SK-N-SH (cell line): ENCODE results near the gene KCNAB3. TPM values are rescaled to one million over a fixed set of nuclear protein-coding genes. Genes with fewer than 3 reads are reported as not detected.

Experiments used
- CTCF ChIA-PET: fragments of 300-600, 350-600 bp; formaldehyde crosslinking; extraction: SDS; loops from one replicate; lab custom pipeline; 2021; lab: Yijun Ruan, JAX
- POLR2A ChIA-PET: fragments of 350-600 bp; sonication (Branson Sonifier 250); formaldehyde crosslinking; extraction: SDS; loops from one replicate; lab custom pipeline; 2020; ENCODE audit warnings: antibody characterized with exemption, inconsistent platforms; lab: Yijun Ruan, JAX
- DNase-seq: peaks from one replicate; pipeline ENCODE4 v3.0.0; 2012
- H2AFZ ChIP-seq: fragments of 200-600 bp; sonication (generic); 2 replicates; pipeline ENCODE4 v1.8.1; 2016; ENCODE audit warnings: antibody characterized with exemption, mild to moderate bottlenecking, low read depth
- H3F3A ChIP-seq: fragments of 200-600 bp; sonication (generic); replicated peaks from 2 replicates; pipeline ENCODE3; 2016; ENCODE audit warnings: antibody characterized with exemption, mild to moderate bottlenecking; ENCODE audit not compliant: insufficient read depth
- H3K27ac ChIP-seq, 2 experiments: fragments of 200-500 bp in 1 of 2; fragments of 200-600 bp in 1 of 2; sonication (Bioruptor generic) in 1 of 2; sonication (generic), shearing (Covaris generic) in 1 of 2; 2 replicates each; pipeline versions ENCODE4 v1.5.1 to v1.6.1; 2014 to 2016; ENCODE audit warnings: low read depth in 2 of 2, inconsistent platforms in 1 of 2, low read length in 1 of 2, mild to moderate bottlenecking in 1 of 2, mixed read lengths in 1 of 2
- H3K27me3 ChIP-seq: fragments of 200-600 bp; sonication (generic), shearing (Covaris generic); 2 replicates; pipeline ENCODE4 v1.6.1; 2016; ENCODE audit warnings: mixed run types; ENCODE audit not compliant: insufficient read depth
- H3K36me3 ChIP-seq, 2 experiments: fragments of 200-500 bp in 1 of 2; fragments of 200-600 bp in 1 of 2; sonication (Bioruptor generic) in 1 of 2; sonication (generic) in 1 of 2; replicated peaks in 1 of 2; 2 replicates each; pipeline versions ENCODE3 to v1.5.1; 2014 to 2016; ENCODE audit warnings: low read length in 1 of 2, mild to moderate bottlenecking in 1 of 2; ENCODE audit not compliant: insufficient read depth in 2 of 2, control insufficient read depth in 1 of 2
- H3K4me1 ChIP-seq, 2 experiments: fragments of 200-500 bp in 1 of 2; fragments of 200-600 bp in 1 of 2; sonication (Bioruptor generic) in 1 of 2; sonication (generic), shearing (Covaris generic) in 1 of 2; 2 replicates each; pipeline versions ENCODE4 v1.5.1 to v1.6.1; 2014 to 2016; ENCODE audit warnings: low read depth in 1 of 2, low read length in 1 of 2, mixed run types in 1 of 2; ENCODE audit not compliant: insufficient read depth in 2 of 2, control insufficient read depth in 1 of 2
- H3K4me2 ChIP-seq: fragments of 200-600 bp; sonication (generic), shearing (Covaris generic); 2 replicates; pipeline ENCODE4 v1.6.1; 2017; ENCODE audit warnings: mixed run types
- H3K4me3 ChIP-seq, 2 experiments: fragments of 200-500 bp in 1 of 2; fragments of 200-600 bp in 1 of 2; sonication (Bioruptor generic) in 1 of 2; sonication (generic), shearing (Covaris generic) in 1 of 2; 2 replicates each; pipeline versions ENCODE4 v1.5.1 to v1.8.1; 2014 to 2016; ENCODE audit warnings: low read depth in 2 of 2, inconsistent platforms in 1 of 2, low read length in 1 of 2, mild to moderate bottlenecking in 1 of 2, mixed read lengths in 1 of 2, moderate library complexity in 1 of 2
- H3K79me2 ChIP-seq: fragments of 200-600 bp; sonication (generic); 2 replicates; pipeline ENCODE4 v1.8.1; 2017; ENCODE audit warnings: mild to moderate bottlenecking; ENCODE audit not compliant: insufficient read depth
- H3K9ac ChIP-seq: fragments of 200-600 bp; sonication (generic); 2 replicates; pipeline ENCODE4 v1.6.1; 2017; ENCODE audit warnings: mixed run types
- H3K9me2 ChIP-seq: fragments of 200-600 bp; sonication (generic); 2 replicates; pipeline ENCODE4 v1.6.1; 2017; ENCODE audit warnings: mixed run types
- H3K9me3 ChIP-seq: fragments of 200-600 bp; sonication (generic); 2 replicates; pipeline ENCODE4 v1.6.1; 2017; ENCODE audit warnings: mixed run types, mild to moderate bottlenecking, moderate library complexity
- H4K20me1 ChIP-seq: fragments of 200-600 bp; sonication (generic); 2 replicates; pipeline ENCODE4 v1.6.1; 2017; ENCODE audit warnings: mild to moderate bottlenecking, mixed run types; ENCODE audit not compliant: insufficient read depth
- CHD2 ChIP-seq: fragments of 150-350 bp; IDR thresholded peaks from 2 replicates; pipeline ENCODE4 v1.6.1; 2018; ENCODE audit warnings: low read length; ENCODE audit not compliant: partially characterized antibody
- EP300 ChIP-seq, 2 experiments: IDR thresholded peaks; 2 replicates each; pipeline versions ENCODE4 v1.4.0 to v1.6.1; 2012; ENCODE audit warnings: borderline replicate concordance in 1 of 2, low read depth in 1 of 2, low read length in 1 of 2
- EZH2phosphoT487 ChIP-seq: fragments of 200-600 bp; sonication (generic); IDR thresholded peaks from 2 replicates; pipeline ENCODE4 v1.6.1; 2017; ENCODE audit warnings: low read depth, mixed run types, mild to moderate bottlenecking, antibody characterized with exemption, moderate library complexity, borderline replicate concordance
- FOXJ3 ChIP-seq: sonication (generic); formaldehyde crosslinking; IDR thresholded peaks from 2 replicates; pipeline ENCODE4 v1.5.1; 2020; ENCODE audit warnings: mild to moderate bottlenecking, missing genetic modification reagents
- FOXM1 ChIP-seq: IDR thresholded peaks from 2 replicates; pipeline ENCODE4 v1.4.0; 2012; ENCODE audit warnings: low read depth, mild to moderate bottlenecking
- MXI1 ChIP-seq: IDR thresholded peaks from 2 replicates; pipeline ENCODE4 v1.6.1; 2012; ENCODE audit warnings: mild to moderate bottlenecking, low read depth, low read length, improper control_type of control experiment
- NFIC ChIP-seq: IDR thresholded peaks from 2 replicates; pipeline ENCODE4 v1.4.0; 2012; ENCODE audit warnings: borderline replicate concordance
- NRF1 ChIP-seq: IDR thresholded peaks from 2 replicates; pipeline ENCODE4 v1.6.1; 2012; ENCODE audit warnings: low read depth, mild to moderate bottlenecking, low read length
- POLR2AphosphoS5 ChIP-seq: IDR thresholded peaks from 2 replicates; pipeline ENCODE4 v1.6.1; 2012; ENCODE audit warnings: low read depth, low read length
- RAD21 ChIP-seq: IDR thresholded peaks from 2 replicates; pipeline ENCODE4 v1.6.1; 2012; ENCODE audit warnings: mild to moderate bottlenecking, low read length
- REST ChIP-seq: IDR thresholded peaks from 2 replicates; pipeline ENCODE4 v1.6.1; 2012; ENCODE audit warnings: mild to moderate bottlenecking, low read depth, low read length, moderate library complexity
- RXRA ChIP-seq: IDR thresholded peaks from 2 replicates; pipeline ENCODE4 v1.4.0; 2012; ENCODE audit warnings: low read depth, mild to moderate bottlenecking, borderline replicate concordance
- SIN3A ChIP-seq: IDR thresholded peaks from 2 replicates; pipeline ENCODE4 v1.6.1; 2012; ENCODE audit warnings: low read depth, mild to moderate bottlenecking, low read length, moderate library complexity, borderline replicate concordance
- SMC3 ChIP-seq: IDR thresholded peaks from 2 replicates; pipeline ENCODE4 v1.6.1; 2012; ENCODE audit warnings: low read depth, low read length, improper control_type of control experiment
- TAF1 ChIP-seq: IDR thresholded peaks from 2 replicates; pipeline ENCODE4 v1.6.1; 2012; ENCODE audit warnings: low read depth, mild to moderate bottlenecking, low read length, moderate library complexity, borderline replicate concordance
- USF1 ChIP-seq: IDR thresholded peaks from 2 replicates; pipeline ENCODE4 v1.4.0; 2012; ENCODE audit warnings: low read depth, borderline replicate concordance
- YY1 ChIP-seq: IDR thresholded peaks from 2 replicates; pipeline ENCODE4 v1.4.0; 2012; ENCODE audit warnings: low read depth, mild to moderate bottlenecking
- WGBS: methylation state at CpG from one replicate; pipeline ENCODE4 v1.1.6; 2017; ENCODE audit warnings: low lambda C conversion rate; 5-methylcytosine and 5-hydroxymethylcytosine counted together
- polyA plus RNA-seq, 3 experiments: library from polyadenylated mRNA; depleted of rRNA; stranded (reverse); fragments of >200 nt; gene quantifications; 2 replicates each; pipeline ENCODE4 v1.2.3, GENCODE V29; 2012
- TF ChIP-seq, protein P1 (sequence below): IDR thresholded peaks from 2 replicates; pipeline ENCODE4 v1.4.0; 2012; ENCODE audit warnings: low read depth
- TF ChIP-seq, protein P2 (sequence below): fragments of 150-350 bp; IDR thresholded peaks from 2 replicates; pipeline ENCODE4 v1.6.1; 2017; ENCODE audit warnings: antibody characterized with exemption, low read length, low read depth, borderline replicate concordance

KCNAB3 gene
- polyA plus RNA-seq, 1 of the 3 experiments (the other 2 are of a cell fraction), result 4.4 TPM

DNA sequence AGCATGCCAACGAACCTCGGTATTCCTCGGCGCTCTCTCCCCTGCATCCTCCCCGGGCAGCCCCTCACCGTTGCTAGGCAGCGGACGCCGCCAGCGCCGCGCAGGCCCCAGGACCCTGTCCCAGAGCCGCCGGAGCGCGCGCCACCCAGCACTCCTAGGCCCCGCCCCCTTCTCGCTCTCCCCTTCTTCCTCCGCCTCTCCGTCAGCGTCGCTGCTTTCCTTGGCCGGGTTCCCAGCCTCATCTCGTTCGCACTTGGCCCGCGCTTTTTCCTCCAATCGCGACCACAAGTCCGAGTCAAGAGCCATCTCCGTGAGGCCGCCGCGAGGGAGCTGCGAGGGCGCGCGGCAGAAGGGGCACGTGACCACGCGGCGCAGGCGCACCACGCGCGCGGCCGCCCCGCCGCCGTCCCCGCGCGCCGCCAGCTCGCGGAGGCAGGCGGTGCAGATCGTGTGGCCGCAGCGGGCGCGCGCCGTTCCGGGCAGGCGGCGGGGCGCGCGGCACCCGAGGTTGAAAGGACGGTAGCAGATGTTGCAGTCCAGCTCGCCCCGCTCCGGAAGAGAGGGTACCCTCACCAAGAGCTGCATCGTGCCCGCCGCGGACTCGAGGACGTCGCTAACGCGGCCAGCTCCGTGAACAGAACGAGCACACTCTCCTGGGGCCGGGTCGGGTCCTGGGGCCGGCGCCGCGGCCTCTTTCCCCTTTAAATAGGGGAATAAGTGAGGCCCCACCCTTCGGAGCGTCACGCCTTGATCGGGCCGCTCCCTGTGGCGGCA lies 13.9 kb downstream of the KCNAB3 start, which contains the start of gene RNF227:
Gene RNF227 (minus strand): TSS at position 679 of the 774 bp plus-strand sequence. CDS start 94 bp downstream, at position 585.
- ChIA-PET CTCF (interaction anchor here (0.6 to 5.7 kb wide), 21 partner anchors 13 to 781 kb away, joined by 3 to 65 read pairs (median 4); partner anchors contain the start of genes ALOX15B, CHD3, CNTROB and KCNAB3), POLR2A (interaction anchor here (0.7 to 1.9 kb wide), 8 partner anchors 11 to 140 kb away, joined by 3 to 8 read pairs (median 3); partner anchors contain the start of genes CNTROB, NAA38 and TRAPPC1)

More for the DNA sequence above, 13.9 kb downstream of the KCNAB3 start, which contains the start of gene RNF227:
- Histone ChIP-seq H3K9ac (peak within 1 kb of the TSS; percentile 57), H3K9me2 (no peaks in the 10 kb centered on the region), H3K27me3 (no peaks in the 10 kb centered on the region), H3K27ac (peak within 1 kb of the TSS; percentile 60 to 90), H3K9me3 (no peaks in the 10 kb centered on the region), H3F3A (peaks cover 38% of the 10 kb centered on the region), H3K4me3 (peak within 1 kb of the TSS; percentile 57 to 62), H3K4me2 (peak within 1 kb of the TSS; percentile 90), H3K79me2 (no peaks in the 10 kb centered on the region), H3K4me1 (peaks cover 14 to 18% of the 10 kb centered on the region in 2 experiments; a peak in 2 of 4 replicates), H3K36me3 (peaks cover 3 to 15% of the 10 kb centered on the region in 2 experiments), H2AFZ (peak within 1 kb of the TSS; percentile 83), H4K20me1 (no peaks in the 10 kb centered on the region)
- DNase-seq, result peak; percentile 93
- peak; percentile 11; the same call in 1 of the 2 replicates for TF ChIP-seq RAD21
- TF ChIP-seq POLR2AphosphoS5, result peak; percentile 40; the same call in 1 of the 2 replicates
- TF ChIP-seq EZH2phosphoT487, result no peak
- peak; percentile 63; the same call in 1 of the 2 replicates for TF ChIP-seq SIN3A
- no peak for TF ChIP-seq RXRA
- no peak for TF ChIP-seq YY1
- TF ChIP-seq USF1, result peak; percentile 94
- no peak for TF ChIP-seq EP300 (IDR thresholded peaks at IDR 0.05; ENCODE audit: borderline replicate concordance in 1 of 2, low read depth in 1 of 2, low read length in 1 of 2)
- no peak for TF ChIP-seq SMC3
- peak; percentile 73 for TF ChIP-seq CHD2
- TF ChIP-seq, protein P1, sequence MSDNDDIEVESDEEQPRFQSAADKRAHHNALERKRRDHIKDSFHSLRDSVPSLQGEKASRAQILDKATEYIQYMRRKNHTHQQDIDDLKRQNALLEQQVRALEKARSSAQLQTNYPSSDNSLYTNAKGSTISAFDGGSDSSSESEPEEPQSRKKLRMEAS, result peak; percentile 100
- no peak for TF ChIP-seq REST
- TF ChIP-seq, protein P2, sequence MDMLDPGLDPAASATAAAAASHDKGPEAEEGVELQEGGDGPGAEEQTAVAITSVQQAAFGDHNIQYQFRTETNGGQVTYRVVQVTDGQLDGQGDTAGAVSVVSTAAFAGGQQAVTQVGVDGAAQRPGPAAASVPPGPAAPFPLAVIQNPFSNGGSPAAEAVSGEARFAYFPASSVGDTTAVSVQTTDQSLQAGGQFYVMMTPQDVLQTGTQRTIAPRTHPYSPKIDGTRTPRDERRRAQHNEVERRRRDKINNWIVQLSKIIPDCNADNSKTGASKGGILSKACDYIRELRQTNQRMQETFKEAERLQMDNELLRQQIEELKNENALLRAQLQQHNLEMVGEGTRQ, result peak; percentile 84
- no peak for TF ChIP-seq FOXM1
- TF ChIP-seq NFIC, result peak; percentile 75
- TF ChIP-seq NRF1, result peak; percentile 84
- TF ChIP-seq FOXJ3 (CRISPR knock-in tag), result no peak
- no peak for TF ChIP-seq TAF1
- peak; percentile 79 for TF ChIP-seq MXI1
- WGBS, result 2% methylated on average over 57 of the region's 100 CpGs
